Choroid plexus epithelial cell (primary cell): ENCODE data around the gene ZDHHC24.
A peak's percentile ranks its signal among the peaks of the same experiment; 100 is the strongest.

ENCODE experiments used
- DNase-seq: peaks from one replicate; pipeline ENCODE4 v3.0.0-alpha.2; 2010; ENCODE audit warnings: low read depth
- H3K4me3 ChIP-seq: 2 replicates; pipeline ENCODE4 v1.5.1; 2011; ENCODE audit warnings: low read depth, mild to moderate bottlenecking, control low read depth, low read length, moderate library complexity
- TF ChIP-seq, protein P1 (sequence below): conservative IDR thresholded peaks from 2 replicates; pipeline ENCODE4 v1.5.1; 2011; ENCODE audit warnings: low read depth, mild to moderate bottlenecking, control low read depth, inconsistent platforms, low read length, moderate library complexity

ZDHHC24 gene

GRCh38 chr11:66489636-66490035 lies 56.2 kb downstream of the ZDHHC24 start:
- no peak overlapping the region for H3K4me3 ChIP-seq
- DNase-seq: no peak
- TF ChIP-seq, protein P1, sequence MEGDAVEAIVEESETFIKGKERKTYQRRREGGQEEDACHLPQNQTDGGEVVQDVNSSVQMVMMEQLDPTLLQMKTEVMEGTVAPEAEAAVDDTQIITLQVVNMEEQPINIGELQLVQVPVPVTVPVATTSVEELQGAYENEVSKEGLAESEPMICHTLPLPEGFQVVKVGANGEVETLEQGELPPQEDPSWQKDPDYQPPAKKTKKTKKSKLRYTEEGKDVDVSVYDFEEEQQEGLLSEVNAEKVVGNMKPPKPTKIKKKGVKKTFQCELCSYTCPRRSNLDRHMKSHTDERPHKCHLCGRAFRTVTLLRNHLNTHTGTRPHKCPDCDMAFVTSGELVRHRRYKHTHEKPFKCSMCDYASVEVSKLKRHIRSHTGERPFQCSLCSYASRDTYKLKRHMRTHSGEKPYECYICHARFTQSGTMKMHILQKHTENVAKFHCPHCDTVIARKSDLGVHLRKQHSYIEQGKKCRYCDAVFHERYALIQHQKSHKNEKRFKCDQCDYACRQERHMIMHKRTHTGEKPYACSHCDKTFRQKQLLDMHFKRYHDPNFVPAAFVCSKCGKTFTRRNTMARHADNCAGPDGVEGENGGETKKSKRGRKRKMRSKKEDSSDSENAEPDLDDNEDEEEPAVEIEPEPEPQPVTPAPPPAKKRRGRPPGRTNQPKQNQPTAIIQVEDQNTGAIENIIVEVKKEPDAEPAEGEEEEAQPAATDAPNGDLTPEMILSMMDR: no peak

DNA sequence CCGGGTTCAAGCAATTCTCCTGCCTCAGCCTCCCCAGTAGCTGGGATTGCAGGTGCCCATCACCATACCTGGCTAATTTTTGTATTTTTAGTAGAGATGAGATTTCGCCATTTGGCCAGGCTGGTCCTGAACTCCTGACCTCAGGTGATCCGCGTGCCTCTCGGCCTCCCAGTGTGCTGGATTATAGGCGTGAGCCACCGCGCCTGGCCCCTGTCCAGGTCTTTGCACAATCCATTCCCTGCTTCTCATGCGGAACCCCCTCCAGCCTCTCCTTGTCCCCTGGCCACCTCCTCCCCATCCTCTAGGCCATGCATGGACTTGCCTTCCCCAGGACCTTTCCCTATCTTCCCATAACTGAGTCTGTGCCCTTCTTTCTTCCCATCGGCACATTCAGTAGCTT lies 56.9 kb downstream of the ZDHHC24 start:
- TF ChIP-seq, protein P1: no peak
- no peak overlapping the region for H3K4me3 ChIP-seq
- DNase-seq: no peak

GRCh38 chr11:66484806-66485380 lies 61.0 kb downstream of the ZDHHC24 start:
- DNase-seq: no peak
- no peak overlapping the region for H3K4me3 ChIP-seq
- TF ChIP-seq, protein P1: no peak

GRCh38 chr11:66480117-66480938 lies 65.5 kb downstream of the ZDHHC24 start, which contains the start of gene DPP3:
TSS of gene DPP3 (plus strand) at chr11:66480434. CDS start at chr11:66482201, 1,767 bp downstream.
- peak within 1 kb of the TSS; percentile 88 for H3K4me3 ChIP-seq
- TF ChIP-seq, protein P1: no peak
- DNase-seq: peak; percentile 97

DNA sequence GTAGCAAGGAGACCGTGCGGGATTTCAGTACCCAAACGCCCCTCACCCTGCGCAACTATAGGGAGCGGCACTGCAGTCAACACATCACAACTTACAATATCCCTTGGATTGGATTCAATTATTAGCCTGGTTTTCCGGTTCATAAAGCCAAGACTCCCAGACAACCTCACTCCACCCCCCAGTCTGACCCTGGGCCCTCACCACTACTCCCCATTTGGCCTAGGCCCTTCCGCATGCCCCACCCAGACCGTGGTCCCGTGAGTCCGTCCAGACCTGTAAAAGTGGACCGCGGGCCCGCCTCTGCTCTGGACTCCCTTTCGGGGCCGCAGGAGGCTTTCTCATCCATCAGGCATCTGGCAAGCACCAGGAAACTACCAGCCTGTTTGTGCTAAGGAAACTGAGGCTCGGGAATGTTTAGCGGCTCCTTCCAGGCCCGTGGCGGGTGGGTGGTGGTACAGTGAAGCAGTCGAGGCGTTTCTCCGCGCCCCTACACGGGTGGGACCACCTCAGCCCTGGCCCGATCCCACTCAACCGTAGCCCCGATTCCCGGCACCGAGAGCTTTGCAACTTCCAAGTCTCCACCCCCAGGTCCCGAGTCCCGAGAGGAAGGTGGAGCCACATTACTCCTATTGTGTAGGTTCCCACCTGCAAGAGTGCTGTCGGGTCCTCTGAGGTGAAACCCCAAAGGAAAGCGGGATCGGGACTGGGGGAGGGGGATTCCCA lies 66.3 kb downstream of the ZDHHC24 start:
- H3K4me3 ChIP-seq: peak overlapping the region; percentile 88
- peak; percentile 50 for DNase-seq
- TF ChIP-seq, protein P1: no peak

GRCh38 chr11:66478729-66479393 lies 67.0 kb downstream of the ZDHHC24 start:
- peak; percentile 26 for DNase-seq
- H3K4me3 ChIP-seq: peak overlapping the region; percentile 88
- TF ChIP-seq, protein P1: peak; percentile 86
